Gastrocnemius medialis (tissue), 4 donors: ENCODE measurements around the gene ATP5PB. TPM values are rescaled to one million over a fixed set of nuclear protein-coding genes. Genes with fewer than 3 reads are reported as not detected.

ENCODE experiments used
- ATAC-seq, 2 donors: fragments of 150-250 bp; one replicate each; pipeline ENCODE4 v1.9.1; 2016
- DNase-seq, 2 donors: peaks; one replicate each; pipeline ENCODE4 v3.0.0-alpha.2; 2019
- H3K27ac ChIP-seq, 4 donors: fragments of 200-600 bp; sonication (generic); 1 replicate in 1 of 4; 2 replicates in 3 of 4; pipeline ENCODE4 v1.5.1; 2016 to 2018; ENCODE audit warnings: mild to moderate bottlenecking in 2 of 4, moderate library complexity in 1 of 4
- H3K27me3 ChIP-seq, 3 donors: fragments of 200-600 bp; sonication (generic) in 2 of 3; 1 replicate in 1 of 3; 2 replicates in 2 of 3; pipeline versions ENCODE4 v1.5.1 to v1.6.0; 2016 to 2019; ENCODE audit warnings: mild to moderate bottlenecking in 1 of 3, moderate library complexity in 1 of 3
- H3K36me3 ChIP-seq, 2 donors: fragments of 200-600 bp; sonication (generic) in 1 of 2; one replicate each; pipeline ENCODE4 v1.5.1; 2017 to 2018
- H3K4me1 ChIP-seq, 2 donors: fragments of 200-600 bp; sonication (generic) in 1 of 2; one replicate each; pipeline ENCODE4 v1.5.1; 2016 to 2017; ENCODE audit warnings: mild to moderate bottlenecking in 2 of 2
- H3K4me3 ChIP-seq, 4 donors: fragments of 200-600 bp; sonication (generic) in 3 of 4; 1 replicate in 1 of 4; 2 replicates in 3 of 4; pipeline ENCODE4 v1.5.1; 2016 to 2019; ENCODE audit warnings: mild to moderate bottlenecking in 2 of 4
- H3K9me3 ChIP-seq, 3 donors: fragments of 200-600 bp; sonication (generic) in 2 of 3; 1 replicate in 1 of 3; 2 replicates in 2 of 3; pipeline ENCODE4 v1.5.1; 2016 to 2019
- POLR2A ChIP-seq, 2 donors: fragments of 450-650 bp; IDR thresholded peaks; one replicate each; pipeline ENCODE4 v1.6.1; 2017; ENCODE audit warnings: antibody characterized with exemption in 2 of 2, mild to moderate bottlenecking in 2 of 2, moderate library complexity in 2 of 2
- in situ Hi-C, 4 donors: fragments of 200-750 bp; cut with MboI; loops; one replicate each; pipeline versions ENCODE4 v1.15.0 to v1.8.0; 2017; ENCODE audit warnings: low sequenced_read_pairs in 4 of 4
- intact Hi-C: fragments of 100-400 bp; cut with DNase I; formaldehyde crosslinking; loops from one replicate; pipeline ENCODE4 v1.15.1; 2023; ENCODE audit warnings: low total_unique reads
- total RNA-seq, 4 donors: library from RNA; depleted of rRNA; stranded (reverse); fragments of >200 nt; gene quantifications; one replicate each; pipeline versions ENCODE4 v1.1.0 to v1.2.3, GENCODE V29; 2016
- TF ChIP-seq, protein P1 (sequence below), 5 experiments: fragments of 450-650 bp in 3 of 5; fragments of 200-600 bp in 2 of 5; sonication (generic) in 2 of 5; IDR thresholded peaks in 4 of 5; conservative IDR thresholded peaks in 1 of 5; 1 replicate in 4 of 5; 2 replicates in 1 of 5; pipeline ENCODE4 v1.5.1; 2016 to 2019; ENCODE audit warnings: antibody characterized with exemption in 5 of 5, mild to moderate bottlenecking in 3 of 5, moderate library complexity in 3 of 5

The ATP5PB gene
- total RNA-seq, 4 donors from 2014 or later = 232 to 350 (median 266) TPM

DNA sequence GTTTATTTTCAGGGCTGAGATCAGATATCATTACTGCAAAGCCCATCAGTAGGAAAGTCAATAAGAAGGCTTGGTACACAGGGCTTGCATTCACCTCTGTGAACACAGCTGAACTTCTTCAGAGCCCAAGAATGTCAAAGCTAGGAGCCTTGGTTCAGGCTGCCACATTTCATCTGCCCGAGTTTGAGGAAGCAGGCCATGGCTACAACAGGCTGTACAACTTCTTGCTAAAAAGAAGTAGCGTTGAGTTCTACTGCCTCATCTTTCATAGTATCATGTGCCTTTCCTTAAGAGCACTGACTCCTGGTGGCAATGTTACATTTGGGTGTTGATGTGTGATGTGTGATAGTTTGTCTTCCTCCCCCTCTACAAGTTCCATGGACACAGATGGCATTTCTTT, 34.6 kb downstream of the ATP5PB start:
- no peaks in the 10 kb centered on the region for H3K9me3 ChIP-seq
- in situ Hi-C loops (loop anchor here (5.0 to 10.0 kb wide), 2 partner anchors 281 to 283 kb away; no protein-coding TSS in a partner anchor), intact Hi-C loops (loop anchor here (2.0 to 5.0 kb wide), 2 partner anchors 23 to 228 kb away; no protein-coding TSS in a partner anchor)
- H3K4me1 ChIP-seq = peaks cover 8 to 12% of the 10 kb centered on the region in 2 donors
- TF ChIP-seq POLR2A (IDR thresholded peaks at IDR 0.05) = no peak
- TF ChIP-seq, protein P1, sequence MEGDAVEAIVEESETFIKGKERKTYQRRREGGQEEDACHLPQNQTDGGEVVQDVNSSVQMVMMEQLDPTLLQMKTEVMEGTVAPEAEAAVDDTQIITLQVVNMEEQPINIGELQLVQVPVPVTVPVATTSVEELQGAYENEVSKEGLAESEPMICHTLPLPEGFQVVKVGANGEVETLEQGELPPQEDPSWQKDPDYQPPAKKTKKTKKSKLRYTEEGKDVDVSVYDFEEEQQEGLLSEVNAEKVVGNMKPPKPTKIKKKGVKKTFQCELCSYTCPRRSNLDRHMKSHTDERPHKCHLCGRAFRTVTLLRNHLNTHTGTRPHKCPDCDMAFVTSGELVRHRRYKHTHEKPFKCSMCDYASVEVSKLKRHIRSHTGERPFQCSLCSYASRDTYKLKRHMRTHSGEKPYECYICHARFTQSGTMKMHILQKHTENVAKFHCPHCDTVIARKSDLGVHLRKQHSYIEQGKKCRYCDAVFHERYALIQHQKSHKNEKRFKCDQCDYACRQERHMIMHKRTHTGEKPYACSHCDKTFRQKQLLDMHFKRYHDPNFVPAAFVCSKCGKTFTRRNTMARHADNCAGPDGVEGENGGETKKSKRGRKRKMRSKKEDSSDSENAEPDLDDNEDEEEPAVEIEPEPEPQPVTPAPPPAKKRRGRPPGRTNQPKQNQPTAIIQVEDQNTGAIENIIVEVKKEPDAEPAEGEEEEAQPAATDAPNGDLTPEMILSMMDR (IDR thresholded peaks at IDR 0.05 in 4 of 5, conservative IDR thresholded peaks at IDR 0.05 in 1 of 5) = no peak
- no peak for ATAC-seq
- H3K27me3 ChIP-seq = no peaks in the 10 kb centered on the region
- no peak overlapping the region for H3K4me3 ChIP-seq
- H3K27ac ChIP-seq = no peak overlapping the region
- DNase-seq = no peak
- H3K36me3 ChIP-seq = no peaks in the 10 kb centered on the region

DNA sequence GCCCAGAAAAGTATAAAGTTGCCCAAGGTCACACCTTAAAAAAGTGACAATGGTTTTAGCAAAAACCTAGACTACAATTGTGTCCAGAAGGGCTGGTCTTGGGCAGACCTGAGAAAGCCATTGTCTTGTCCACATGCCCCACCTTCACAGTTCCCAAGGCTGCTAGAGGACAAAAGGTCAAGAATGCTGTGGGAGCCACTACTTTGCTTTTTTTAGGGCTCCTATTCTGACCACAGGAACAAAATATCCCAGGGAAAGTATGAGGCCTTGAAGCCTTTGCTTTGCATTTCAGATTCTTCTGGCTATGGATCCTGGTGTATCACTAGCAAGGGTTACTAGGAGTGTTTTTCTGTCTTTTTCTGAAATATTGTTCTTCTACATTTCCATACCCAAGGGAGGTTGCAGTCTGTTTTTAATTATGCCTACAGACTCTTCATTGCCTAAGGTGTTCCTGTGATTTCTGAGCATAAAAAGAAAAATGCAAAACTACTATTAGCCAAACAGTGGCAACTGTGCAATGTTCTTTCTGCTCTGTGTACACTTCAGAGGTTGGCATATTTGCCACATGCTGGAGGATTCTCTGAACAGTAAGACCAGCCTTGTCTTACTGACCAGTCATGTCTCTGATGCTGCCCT, 35.2 kb downstream of the ATP5PB start:
- intact Hi-C loops = loop anchor here (5.0 kb wide), 1 partner anchor 228 kb away; no protein-coding TSS in a partner anchor
- Histone ChIP-seq H3K27ac (no peak overlapping the region), H3K36me3 (no peaks in the 10 kb centered on the region), H3K4me1 (peaks cover 8 to 12% of the 10 kb centered on the region in 2 donors), H3K9me3 (no peaks in the 10 kb centered on the region), H3K4me3 (no peak overlapping the region), H3K27me3 (no peaks in the 10 kb centered on the region)
- no peak for TF ChIP-seq POLR2A (IDR thresholded peaks at IDR 0.05)
- no peak for DNase-seq
- in situ Hi-C loops = loop anchor here (5.0 to 10.0 kb wide), 2 partner anchors 280 to 283 kb away; no protein-coding TSS in a partner anchor
- no peak for ATAC-seq

DNA sequence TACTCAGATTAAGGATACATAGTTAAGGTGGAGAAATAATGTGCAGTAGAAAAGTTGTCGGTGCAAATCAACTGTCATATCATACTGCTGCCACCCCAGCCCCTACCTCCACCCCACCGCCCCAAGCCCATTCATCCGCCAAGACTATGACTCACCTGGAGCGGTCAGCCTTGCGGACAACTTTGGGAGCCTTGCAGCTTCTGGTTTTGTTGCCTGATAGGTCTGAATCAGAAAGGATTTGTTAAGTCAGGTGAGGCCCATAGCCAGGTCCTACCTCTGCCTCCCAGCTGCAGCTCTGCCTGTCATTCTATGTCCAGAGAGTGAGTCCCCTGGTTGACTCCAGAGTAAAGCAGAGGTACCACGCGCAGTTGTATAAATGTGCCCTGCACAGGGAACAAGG, 37.2 kb downstream of the ATP5PB start:
- no peak overlapping the region for H3K27ac ChIP-seq
- in situ Hi-C loops = loop anchor here in 3 of 4 donors (10.0 kb wide), 1 partner anchor 278 kb away; no protein-coding TSS in a partner anchor
- H3K9me3 ChIP-seq = no peaks in the 10 kb centered on the region
- peaks cover 8 to 10% of the 10 kb centered on the region in 2 donors for H3K4me1 ChIP-seq
- H3K27me3 ChIP-seq = no peaks in the 10 kb centered on the region
- ATAC-seq (no peak), DNase-seq (no peak)
- TF ChIP-seq, protein P1 (IDR thresholded peaks at IDR 0.05 in 4 of 5, conservative IDR thresholded peaks at IDR 0.05 in 1 of 5) = no peak
- TF ChIP-seq POLR2A (IDR thresholded peaks at IDR 0.05) = no peak
- H3K4me3 ChIP-seq = no peak overlapping the region
- no peaks in the 10 kb centered on the region for H3K36me3 ChIP-seq
- intact Hi-C loops = no loop called here

DNA sequence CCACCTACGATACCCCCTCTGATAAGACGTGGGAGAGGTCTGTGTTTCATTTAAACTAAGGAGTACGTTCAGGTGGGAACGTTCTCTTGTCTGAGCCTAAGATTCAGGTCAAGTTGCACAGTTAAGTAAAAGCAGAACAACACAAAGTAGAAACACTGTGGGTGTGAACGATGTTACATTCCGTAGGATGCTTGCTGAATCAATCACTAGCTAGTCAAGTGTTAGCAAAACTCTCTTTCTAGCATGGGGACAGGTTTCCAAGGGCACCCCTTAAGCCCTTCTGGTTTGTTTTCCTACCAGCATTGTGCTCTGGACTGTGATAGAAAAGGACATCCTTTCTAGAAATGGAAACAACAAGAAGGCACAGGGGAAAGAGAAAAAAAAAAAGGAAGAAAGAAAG, 37.9 kb downstream of the ATP5PB start:
- no peak for ATAC-seq
- in situ Hi-C loops = loop anchor here in 3 of 4 donors (10.0 kb wide), 1 partner anchor 278 kb away; no protein-coding TSS in a partner anchor
- Histone ChIP-seq H3K4me3 (no peak overlapping the region), H3K27ac (no peak overlapping the region), H3K4me1 (peaks cover 3 to 4% of the 10 kb centered on the region in 2 donors), H3K36me3 (no peaks in the 10 kb centered on the region), H3K27me3 (no peaks in the 10 kb centered on the region), H3K9me3 (no peaks in the 10 kb centered on the region)
- intact Hi-C loops = no loop called here
- no peak for DNase-seq
- TF ChIP-seq POLR2A (IDR thresholded peaks at IDR 0.05) = no peak
- TF ChIP-seq, protein P1 (IDR thresholded peaks at IDR 0.05 in 4 of 5, conservative IDR thresholded peaks at IDR 0.05 in 1 of 5) = no peak

DNA sequence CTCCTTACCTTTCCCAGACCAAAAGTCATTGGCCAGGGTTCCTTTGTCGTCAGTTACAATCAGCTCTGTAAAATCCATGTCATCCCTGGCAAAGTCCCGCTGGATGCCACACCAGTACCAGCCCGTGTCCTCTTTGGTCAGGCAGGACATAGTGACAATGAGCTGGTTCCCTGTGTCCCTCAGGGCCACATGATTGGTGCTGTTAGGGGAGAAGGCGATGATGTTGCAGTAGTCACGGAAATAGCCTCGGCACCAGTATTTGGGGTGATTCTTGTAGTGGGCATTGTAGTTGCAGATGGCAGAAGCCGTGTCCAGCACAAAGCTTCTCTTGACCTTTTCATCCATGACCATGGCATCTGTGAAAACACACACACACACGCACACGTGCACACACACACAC, 39.4 kb downstream of the ATP5PB start:
- in situ Hi-C loops = loop anchor here in 3 of 4 donors (10.0 kb wide), 1 partner anchor 276 kb away; no protein-coding TSS in a partner anchor
- no peak overlapping the region for H3K4me3 ChIP-seq
- H3K27ac ChIP-seq = no peak overlapping the region
- no peaks in the 10 kb centered on the region for H3K36me3 ChIP-seq
- intact Hi-C loops = no loop called here
- ATAC-seq (no peak), DNase-seq (no peak)
- TF ChIP-seq, protein P1 (IDR thresholded peaks at IDR 0.05 in 4 of 5, conservative IDR thresholded peaks at IDR 0.05 in 1 of 5) = no peak
- TF ChIP-seq POLR2A (IDR thresholded peaks at IDR 0.05) = no peak
- no peaks in the 10 kb centered on the region for H3K9me3 ChIP-seq
- no peaks in the 10 kb centered on the region for H3K4me1 ChIP-seq
- peaks cover 0 to 2% (median 0%) of the 10 kb centered on the region in 3 donors for H3K27me3 ChIP-seq
